Vagina (tissue), 2 donors: ENCODE results near the gene KIR2DL1.

ENCODE experiments used
- CTCF ChIP-seq, 3 experiments: fragments of 450-650 bp in 2 of 3; fragments of 200-600 bp in 1 of 3; sonication (generic) in 1 of 3; IDR thresholded peaks; one replicate each; pipeline ENCODE4 v1.5.1; 2017 to 2019; ENCODE audit warnings: antibody characterized with exemption in 3 of 3, mild to moderate bottlenecking in 2 of 3, moderate library complexity in 2 of 3
- POLR2A ChIP-seq, 2 donors: fragments of 450-650 bp; IDR thresholded peaks; one replicate each; pipeline ENCODE4 v1.6.1; 2017; ENCODE audit warnings: antibody characterized with exemption in 2 of 2, mild to moderate bottlenecking in 2 of 2, moderate library complexity in 2 of 2

- no peak for TF ChIP-seq POLR2A (IDR thresholded peaks at IDR 0.05)
- no peak for TF ChIP-seq CTCF (IDR thresholded peaks at IDR 0.05)
Measured at GRCh38 chr19:54739587-54740497, 29.8 kb upstream of the KIR2DL1 start.
